ENCODE measurements around the gene C11orf52. TPM values are rescaled to one million over a fixed set of nuclear protein-coding genes. Genes with fewer than 3 reads are reported as not detected.

Gene C11orf52
- total RNA-seq, 3 donors from 2014 or later = not detected

GRCh38 chr11:111938687-111939160 lies 20.0 kb downstream of the C11orf52 start:
- Mint-ChIP-seq H3K4me3 (peak overlapping the region; percentile 79), H3K36me3 (ENCODE audit: insufficient read depth) (no peaks in the 10 kb centered on the region), H3K9me3 (no peaks in the 10 kb centered on the region), H3K27me3 (ENCODE audit: low read depth) (no peaks in the 10 kb centered on the region), H3K4me1 (ENCODE audit: low read depth) (peaks cover 45% of the 10 kb centered on the region)
- DNase-seq = no peak
- peak; percentile 74 for ATAC-seq

- peaks cover 54% of the 10 kb centered on the region for H3K4me1 Mint-ChIP-seq (ENCODE audit: low read depth)
These were observed 21.3 kb downstream of the C11orf52 start for GRCh38 chr11:111939836-111940604.

GRCh38 chr11:111941963-111942362 lies 23.2 kb downstream of the C11orf52 start:
- H3K27me3 Mint-ChIP-seq (ENCODE audit: low read depth) = no peaks in the 10 kb centered on the region
- H3K4me1 Mint-ChIP-seq (ENCODE audit: low read depth) = peaks cover 41% of the 10 kb centered on the region
- no peak overlapping the region for H3K4me3 Mint-ChIP-seq
- no peaks in the 10 kb centered on the region for H3K36me3 Mint-ChIP-seq (ENCODE audit: insufficient read depth)
- no peaks in the 10 kb centered on the region for H3K9me3 Mint-ChIP-seq
- DNase-seq = no peak
- ATAC-seq = no peak

More at GRCh38 chr11:111939836-111940604, 21.3 kb downstream of the C11orf52 start:
- Mint-ChIP-seq H3K4me3 (peak overlapping the region; percentile 42), H3K36me3 (ENCODE audit: insufficient read depth) (no peaks in the 10 kb centered on the region), H3K9me3 (no peaks in the 10 kb centered on the region), H3K27me3 (ENCODE audit: low read depth) (no peaks in the 10 kb centered on the region)
- DNase-seq (no peak), ATAC-seq (no peak)

GRCh38 chr11:111942829-111943228 lies 24.1 kb downstream of the C11orf52 start:
- H3K4me3 Mint-ChIP-seq = no peak overlapping the region
- H3K4me1 Mint-ChIP-seq (ENCODE audit: low read depth) = peaks cover 39% of the 10 kb centered on the region
- no peaks in the 10 kb centered on the region for H3K27me3 Mint-ChIP-seq (ENCODE audit: low read depth)
- H3K36me3 Mint-ChIP-seq (ENCODE audit: insufficient read depth) = no peaks in the 10 kb centered on the region
- H3K9me3 Mint-ChIP-seq = no peaks in the 10 kb centered on the region
- DNase-seq = no peak
- no peak for ATAC-seq

- Mint-ChIP-seq H3K36me3 (ENCODE audit: insufficient read depth) (no peaks in the 10 kb centered on the region), H3K4me1 (ENCODE audit: low read depth) (peaks cover 26% of the 10 kb centered on the region), H3K9me3 (no peaks in the 10 kb centered on the region), H3K4me3 (peak overlapping the region; percentile 20), H3K27me3 (ENCODE audit: low read depth) (no peaks in the 10 kb centered on the region)
- no peak for DNase-seq
- peak in 1 of 2 donors; percentile 13 for ATAC-seq
These were observed 25.4 kb downstream of the C11orf52 start for GRCh38 chr11:111944139-111944538.

- Mint-ChIP-seq H3K4me3 (peak overlapping the region; percentile 27), H3K27me3 (ENCODE audit: low read depth) (no peaks in the 10 kb centered on the region), H3K36me3 (ENCODE audit: insufficient read depth) (no peaks in the 10 kb centered on the region), H3K9me3 (no peaks in the 10 kb centered on the region), H3K4me1 (ENCODE audit: low read depth) (peaks cover 28% of the 10 kb centered on the region)
- ATAC-seq (peak; percentile 93), DNase-seq (no peak)
These were observed 25.9 kb downstream of the C11orf52 start for GRCh38 chr11:111944651-111945051.

GRCh38 chr11:111945198-111945597 lies 26.5 kb downstream of the C11orf52 start:
- no peaks in the 10 kb centered on the region for H3K27me3 Mint-ChIP-seq (ENCODE audit: low read depth)
- H3K4me3 Mint-ChIP-seq = peak overlapping the region; percentile 27
- no peaks in the 10 kb centered on the region for H3K9me3 Mint-ChIP-seq
- H3K4me1 Mint-ChIP-seq (ENCODE audit: low read depth) = peaks cover 30% of the 10 kb centered on the region
- ATAC-seq = no peak
- no peaks in the 10 kb centered on the region for H3K36me3 Mint-ChIP-seq (ENCODE audit: insufficient read depth)
- DNase-seq = no peak

GRCh38 chr11:111946499-111946898 lies 27.8 kb downstream of the C11orf52 start:
- DNase-seq (no peak), ATAC-seq (no peak)
- Mint-ChIP-seq H3K36me3 (ENCODE audit: insufficient read depth) (no peaks in the 10 kb centered on the region), H3K4me1 (ENCODE audit: low read depth) (peaks cover 28% of the 10 kb centered on the region), H3K4me3 (no peak overlapping the region), H3K27me3 (ENCODE audit: low read depth) (no peaks in the 10 kb centered on the region), H3K9me3 (no peaks in the 10 kb centered on the region)

GRCh38 chr11:111947143-111947542 lies 28.4 kb downstream of the C11orf52 start:
- DNase-seq = no peak
- Mint-ChIP-seq H3K9me3 (no peaks in the 10 kb centered on the region), H3K36me3 (ENCODE audit: insufficient read depth) (no peaks in the 10 kb centered on the region), H3K4me1 (ENCODE audit: low read depth) (peaks cover 28% of the 10 kb centered on the region), H3K27me3 (ENCODE audit: low read depth) (no peaks in the 10 kb centered on the region), H3K4me3 (no peak overlapping the region)
- no peak for ATAC-seq

GRCh38 chr11:111949519-111950426 lies 31.1 kb downstream of the C11orf52 start:
- no peaks in the 10 kb centered on the region for H3K9me3 Mint-ChIP-seq
- ATAC-seq = no peak
- no peak overlapping the region for H3K4me3 Mint-ChIP-seq
- no peaks in the 10 kb centered on the region for H3K27me3 Mint-ChIP-seq (ENCODE audit: low read depth)
- H3K4me1 Mint-ChIP-seq (ENCODE audit: low read depth) = peaks cover 16% of the 10 kb centered on the region
- H3K36me3 Mint-ChIP-seq (ENCODE audit: insufficient read depth) = no peaks in the 10 kb centered on the region
- no peak for DNase-seq

GRCh38 chr11:111951565-111951964 lies 32.9 kb downstream of the C11orf52 start:
- DNase-seq (no peak), ATAC-seq (no peak)
- Mint-ChIP-seq H3K27me3 (ENCODE audit: low read depth) (no peaks in the 10 kb centered on the region), H3K4me3 (no peak overlapping the region), H3K4me1 (ENCODE audit: low read depth) (peaks cover 9% of the 10 kb centered on the region), H3K36me3 (ENCODE audit: insufficient read depth) (no peaks in the 10 kb centered on the region), H3K9me3 (no peaks in the 10 kb centered on the region)

GRCh38 chr11:111954154-111954553 lies 35.4 kb downstream of the C11orf52 start:
- ATAC-seq = no peak
- Mint-ChIP-seq H3K4me3 (no peak overlapping the region), H3K36me3 (ENCODE audit: insufficient read depth) (no peaks in the 10 kb centered on the region), H3K27me3 (ENCODE audit: low read depth) (no peaks in the 10 kb centered on the region), H3K4me1 (ENCODE audit: low read depth) (peaks cover 9% of the 10 kb centered on the region), H3K9me3 (no peaks in the 10 kb centered on the region)
- no peak for DNase-seq

- no peak for DNase-seq
- ATAC-seq = no peak
- Mint-ChIP-seq H3K9me3 (no peaks in the 10 kb centered on the region), H3K4me1 (ENCODE audit: low read depth) (no peaks in the 10 kb centered on the region), H3K36me3 (ENCODE audit: insufficient read depth) (no peaks in the 10 kb centered on the region), H3K4me3 (no peak overlapping the region), H3K27me3 (ENCODE audit: low read depth) (no peaks in the 10 kb centered on the region)
These were observed 39.1 kb downstream of the C11orf52 start for GRCh38 chr11:111957663-111958444.

- Mint-ChIP-seq H3K36me3 (ENCODE audit: insufficient read depth) (no peaks in the 10 kb centered on the region), H3K4me3 (no peak overlapping the region), H3K9me3 (no peaks in the 10 kb centered on the region), H3K4me1 (ENCODE audit: low read depth) (peaks cover 3% of the 10 kb centered on the region), H3K27me3 (ENCODE audit: low read depth) (no peaks in the 10 kb centered on the region)
- DNase-seq (no peak), ATAC-seq (no peak)
These were observed 42.2 kb downstream of the C11orf52 start for GRCh38 chr11:111960916-111961315.
